Endothelial cell of umbilical vein (primary cell): Measurements from ENCODE around the gene NFIC. TPM values are rescaled to one million over a fixed set of nuclear protein-coding genes. Genes with fewer than 3 reads are reported as not detected.

Source experiments
- BruUV-seq: library from RNA; stranded (reverse); fragments of 400-500 nt; replicated peaks from 2 replicates; lab custom pipeline; 2021; lab: Mats Ljungman, UMichigan
- CTCF ChIA-PET: fragments of 300-600, 350-600 bp; sonication (Branson Sonifier 250); formaldehyde crosslinking; loops from one replicate; lab custom pipeline; 2021; ENCODE audit warnings: antibody characterized with exemption, inconsistent platforms; lab: Charles Lee
- POLR2A ChIA-PET: fragments of 300-600, 350-600 bp; sonication (Branson Sonifier 250); formaldehyde crosslinking; loops from one replicate; lab custom pipeline; 2021; ENCODE audit warnings: antibody characterized with exemption, inconsistent platforms; lab: Charles Lee
- DNase-seq: peaks from one replicate; pipeline ENCODE4 v3.0.0-alpha.2; 2011; ENCODE audit warnings: low read depth, low spot score
- FAIRE-seq: peaks from 2 replicates; lab custom pipeline; 2011; peaks lifted over from hg19 to GRCh38; lab: Jason Lieb, UNC
- H2AFZ ChIP-seq: 2 replicates; pipeline ENCODE4 v1.6.0; 2012; ENCODE audit warnings: low read depth, low read length, control low read depth, inconsistent platforms
- H3K27ac ChIP-seq: 2 replicates; pipeline ENCODE4 v1.5.1; 2011; ENCODE audit warnings: low read depth, mild to moderate bottlenecking, control low read depth, low read length, moderate library complexity; ENCODE audit not compliant: insufficient read depth
- H3K27me3 ChIP-seq, 2 experiments: 2 replicates each; pipeline versions ENCODE4 v1.6.0 to v1.6.1; 2011; ENCODE audit warnings: low read length in 2 of 2, mixed read lengths in 1 of 2; ENCODE audit not compliant: control insufficient read depth in 2 of 2, insufficient read depth in 2 of 2
- H3K36me3 ChIP-seq, 2 experiments: 2 replicates in 1 of 2; 3 replicates in 1 of 2; pipeline ENCODE4 v1.5.1; 2011; ENCODE audit warnings: low read length in 2 of 2, mild to moderate bottlenecking in 1 of 2, moderate library complexity in 1 of 2; ENCODE audit not compliant: control insufficient read depth in 2 of 2, insufficient read depth in 2 of 2; ENCODE audit errors: extremely low read depth in 1 of 2
- H3K4me1 ChIP-seq: 3 replicates; pipeline ENCODE4 v1.5.1; 2011; ENCODE audit warnings: mild to moderate bottlenecking, low read length; ENCODE audit not compliant: control insufficient read depth, insufficient read depth; ENCODE audit errors: extremely low read depth
- H3K4me2 ChIP-seq: 2 replicates; pipeline ENCODE4 v1.6.1; 2011; ENCODE audit warnings: low read length, control low read depth, mixed read lengths; ENCODE audit not compliant: insufficient read depth
- H3K4me3 ChIP-seq, 3 experiments: fragments of 200-600 bp in 1 of 3; sonication (generic), shearing (Covaris generic) in 1 of 3; replicated peaks in 1 of 3; 2 replicates each; pipeline ENCODE4 v1.5.1; 2011 to 2016; ENCODE audit warnings: control low read depth in 3 of 3, low read length in 3 of 3, mild to moderate bottlenecking in 2 of 3, inconsistent platforms in 1 of 3, low read depth in 1 of 3, moderate library complexity in 1 of 3; ENCODE audit not compliant: insufficient read depth in 1 of 3
- H3K79me2 ChIP-seq: 2 replicates; pipeline ENCODE4 v1.6.0; 2012; ENCODE audit warnings: low read length, inconsistent platforms; ENCODE audit not compliant: control insufficient read depth, insufficient read depth
- H3K9ac ChIP-seq: replicated peaks from 2 replicates; pipeline ENCODE3; 2011; ENCODE audit warnings: low read length, control low read depth; ENCODE audit not compliant: insufficient read depth; ENCODE audit errors: extremely low read depth
- H3K9me1 ChIP-seq: replicated peaks from 3 replicates; pipeline ENCODE4 v1.6.0; 2011; ENCODE audit warnings: mild to moderate bottlenecking, low read length; ENCODE audit not compliant: control insufficient read depth, insufficient read depth; ENCODE audit errors: extremely low read depth
- H3K9me3 ChIP-seq: replicated peaks from 2 replicates; pipeline ENCODE4 v1.5.1; 2012; ENCODE audit warnings: low read length, inconsistent platforms; ENCODE audit not compliant: control insufficient read depth, insufficient read depth
- H4K20me1 ChIP-seq: replicated peaks from 2 replicates; pipeline ENCODE3; 2011; ENCODE audit warnings: mild to moderate bottlenecking, low read length; ENCODE audit not compliant: control insufficient read depth, insufficient read depth; ENCODE audit errors: extremely low read depth
- CTCF ChIP-seq, 2 donors: IDR thresholded peaks; 1 replicate in 1 of 2; 2 replicates in 1 of 2; pipeline ENCODE4 v1.5.1; 2011; ENCODE audit warnings: low read length in 2 of 2, mild to moderate bottlenecking in 2 of 2, moderate library complexity in 2 of 2, control low read depth in 1 of 2, inconsistent platforms in 1 of 2, low read depth in 1 of 2; ENCODE audit not compliant: insufficient read depth in 1 of 2; ENCODE audit errors: extremely low read depth in 1 of 2
- EZH2 ChIP-seq: IDR thresholded peaks from 2 replicates; pipeline ENCODE4 v1.6.1; 2012; ENCODE audit warnings: borderline replicate concordance, low read depth, mild to moderate bottlenecking, moderate library complexity, low read length, inconsistent platforms; ENCODE audit not compliant: severe bottlenecking
- FOS ChIP-seq: IDR thresholded peaks from 2 replicates; pipeline ENCODE4 v1.6.1; 2011; ENCODE audit warnings: mild to moderate bottlenecking, low read length, moderate library complexity, borderline replicate concordance; ENCODE audit not compliant: insufficient read depth
- GATA2 ChIP-seq: IDR thresholded peaks from 2 replicates; pipeline ENCODE4 v1.7.0; 2011; ENCODE audit warnings: low read depth, mild to moderate bottlenecking, moderate library complexity, mixed read lengths, low read length; ENCODE audit not compliant: insufficient read length, insufficient read depth
- JUN ChIP-seq: IDR thresholded peaks from 2 replicates; pipeline ENCODE4 v1.6.1; 2011; ENCODE audit warnings: borderline replicate concordance, low read depth; ENCODE audit not compliant: insufficient read length, insufficient read depth
- MAX ChIP-seq: IDR thresholded peaks from 2 replicates; pipeline ENCODE4 v1.6.1; 2011; ENCODE audit not compliant: insufficient read depth, insufficient read length
- MYC ChIP-seq: IDR thresholded peaks from one replicate; pipeline ENCODE4 v1.6.1; 2011; ENCODE audit warnings: mild to moderate bottlenecking, low read depth, low read length
- POLR2A ChIP-seq: IDR thresholded peaks from 2 replicates; pipeline ENCODE4 v1.6.1; 2012; ENCODE audit warnings: low read depth, mild to moderate bottlenecking, control low read depth, low read length
- dilution Hi-C: fragments of 300-500 bp; cut with MboI; formaldehyde crosslinking; loops from one replicate; pipeline ENCODE4 v1.15.0; 2019; ENCODE audit warnings: low sequenced_read_pairs; ENCODE audit not compliant: extremely low pct_ligation_motif_present
- intact Hi-C: fragments of 100-400 bp; cut with micrococcal nuclease; formaldehyde crosslinking; loops from one replicate; pipeline ENCODE4 v1.10.0; 2022
- polyA plus RNA-seq, 4 experiments: library from polyadenylated mRNA; depleted of rRNA in 3 of 4; stranded (reverse) in 3 of 4; unstranded in 1 of 4; fragments of >200 nt; gene quantifications; 2 replicates each; pipeline versions ENCODE4 v1.2.1 to v1.2.3, GENCODE V29; 2011 to 2012; ENCODE audit warnings: missing spikeins in 1 of 4
- total RNA-seq: library from RNA; stranded (reverse); gene quantifications from 2 replicates; pipeline ENCODE4 v1.2.3, GENCODE V29; 2021

NFIC gene
- total and polyA plus RNA-seq, 2 donors (not counting 3 experiments of a cell fraction or from before 2014, with no cell fraction given) = 11.4 to 133 TPM

- no peak overlapping the region for H3K9ac ChIP-seq
- H3K79me2 ChIP-seq = no peaks in the 10 kb centered on the region
- H3K4me1 ChIP-seq = no peaks in the 10 kb centered on the region
- POLR2A ChIA-PET = no interaction called here
- DNase-seq (no peak), FAIRE-seq (no peak)
- H2AFZ ChIP-seq = no peak overlapping the region
- BruUV-seq = no TSS peak
- TF ChIP-seq MAX (no peak), POLR2A (no peak), JUN (no peak), FOS (no peak)
- no peaks in the 10 kb centered on the region for H3K27me3 ChIP-seq
- no peaks in the 10 kb centered on the region for H3K9me1 ChIP-seq
- no peaks in the 10 kb centered on the region for H4K20me1 ChIP-seq
- intact Hi-C loops (no loop called here), dilution Hi-C loops (no loop called here)
- H3K27ac ChIP-seq = no peak overlapping the region
- no peaks in the 10 kb centered on the region for H3K9me3 ChIP-seq
- H3K4me2 ChIP-seq = no peak overlapping the region
- CTCF ChIA-PET = interaction anchor here (0.6 to 4.0 kb wide), 8 partner anchors 34 to 145 kb away, joined by 3 to 32 read pairs (median 6); no protein-coding TSS in a partner anchor
- H3K36me3 ChIP-seq = no peaks in the 10 kb centered on the region
- H3K4me3 ChIP-seq = no peak overlapping the region
Observed at GRCh38 chr19:3340340-3340739, 26.0 kb upstream of the NFIC start.

- Histone ChIP-seq H2AFZ (no peak overlapping the region), H3K27ac (no peak overlapping the region), H3K27me3 (no peaks in the 10 kb centered on the region), H3K79me2 (no peaks in the 10 kb centered on the region), H3K4me3 (no peak overlapping the region), H3K9me1 (no peaks in the 10 kb centered on the region), H4K20me1 (no peaks in the 10 kb centered on the region), H3K4me2 (no peak overlapping the region), H3K4me1 (no peaks in the 10 kb centered on the region), H3K9me3 (no peaks in the 10 kb centered on the region), H3K36me3 (no peaks in the 10 kb centered on the region), H3K9ac (no peak overlapping the region)
- intact Hi-C loops (no loop called here), dilution Hi-C loops (no loop called here)
- ChIA-PET CTCF (interaction anchor here (0.7 to 4.0 kb wide), 6 partner anchors 87 to 143 kb away, joined by 3 to 32 read pairs (median 6); no protein-coding TSS in a partner anchor), POLR2A (no interaction called here)
- BruUV-seq = no TSS peak
- DNase-seq = no peak
- FAIRE-seq = no peak
- TF ChIP-seq MAX (no peak), FOS (no peak), GATA2 (no peak), JUN (no peak), MYC (no peak), CTCF (IDR thresholded peaks at IDR 0.05; ENCODE audit: extremely low read depth in 1 of 2, insufficient read depth in 1 of 2, low read depth in 1 of 2, low read length in 2 of 2) (no peak), EZH2 (no peak)
Observed at GRCh38 chr19:3342246-3342645, 24.1 kb upstream of the NFIC start.
